Large intestine (tissue), 3 donors: Measurements from ENCODE around the gene PNPLA1. TPM values are rescaled to one million over a fixed set of nuclear protein-coding genes. Genes with fewer than 3 reads are reported as not detected.
A peak's percentile ranks its signal among the peaks of the same experiment; 100 is the strongest.

Experiments used
- DNase-seq, 2 donors: peaks; one replicate each; pipeline versions ENCODE4 v3.0.0 to v3.0.0-alpha.2; 2013
- H3K27ac ChIP-seq: one replicate; pipeline ENCODE4 v1.5.1; 2013; ENCODE audit warnings: low read length
- H3K27me3 ChIP-seq: 2 replicates; pipeline ENCODE4 v1.6.1; 2013; ENCODE audit warnings: low read length; ENCODE audit not compliant: control insufficient read depth, insufficient read depth
- H3K36me3 ChIP-seq: 2 replicates; pipeline ENCODE4 v1.6.1; 2013; ENCODE audit warnings: low read length; ENCODE audit not compliant: control insufficient read depth, insufficient read depth
- H3K4me1 ChIP-seq: one replicate; pipeline ENCODE4 v1.6.1; 2013; ENCODE audit warnings: low read length; ENCODE audit not compliant: control insufficient read depth, insufficient read depth
- H3K4me3 ChIP-seq: one replicate; pipeline ENCODE4 v1.5.1; 2013; ENCODE audit warnings: low read length
- H3K9me3 ChIP-seq: one replicate; pipeline ENCODE4 v1.6.1; 2013; ENCODE audit warnings: mild to moderate bottlenecking, low read depth, low read length, moderate library complexity; ENCODE audit not compliant: control insufficient read depth
- WGBS: methylation state at CpG from one replicate; pipeline ENCODE4 v1.1.5; 2013; ENCODE audit warnings: low lambda C conversion rate; ENCODE audit not compliant: insufficient coverage; 5-methylcytosine and 5-hydroxymethylcytosine counted together
- polyA plus RNA-seq: library from polyadenylated mRNA; unstranded; fragments of 120-200 nt; gene quantifications from one replicate; pipeline ENCODE4 v1.2.1, GENCODE V29; 2013

Gene PNPLA1
- polyA plus RNA-seq, 1 donor = 3.3 TPM

DNA sequence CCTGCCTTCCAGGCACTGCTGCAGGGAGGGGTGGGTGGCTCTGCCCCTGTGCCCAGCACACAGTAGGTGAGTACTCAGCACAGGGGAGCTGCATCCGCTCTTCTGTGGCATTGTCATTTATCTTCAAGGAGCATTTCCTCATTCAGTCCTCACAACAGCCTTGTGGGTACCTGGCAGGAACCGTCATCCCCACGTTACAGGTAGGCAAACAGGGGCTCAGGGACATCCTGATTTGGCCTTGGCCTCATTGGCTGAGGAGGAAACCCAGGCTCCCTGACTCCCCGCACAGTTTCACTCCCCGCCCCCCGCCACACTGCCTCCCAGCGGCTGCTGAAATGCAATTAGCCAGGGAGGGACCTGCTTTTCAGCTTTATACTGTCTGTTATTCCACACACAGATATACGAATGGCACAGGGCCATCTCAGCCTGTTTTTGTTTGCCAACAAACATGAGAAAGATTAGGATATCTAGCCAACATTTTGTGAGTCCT is 24.2 kb upstream of the PNPLA1 start:
- Histone ChIP-seq H3K36me3 (no peaks in the 10 kb centered on the region), H3K4me1 (peaks cover 45% of the 10 kb centered on the region), H3K27me3 (no peaks in the 10 kb centered on the region), H3K4me3 (no peak overlapping the region), H3K27ac (peak overlapping the region; percentile 79), H3K9me3 (no peaks in the 10 kb centered on the region)
- WGBS = no CpG with 5 or more reads among the region's 8 CpGs
- DNase-seq = peak in 1 of 2 donors; percentile 66

DNA sequence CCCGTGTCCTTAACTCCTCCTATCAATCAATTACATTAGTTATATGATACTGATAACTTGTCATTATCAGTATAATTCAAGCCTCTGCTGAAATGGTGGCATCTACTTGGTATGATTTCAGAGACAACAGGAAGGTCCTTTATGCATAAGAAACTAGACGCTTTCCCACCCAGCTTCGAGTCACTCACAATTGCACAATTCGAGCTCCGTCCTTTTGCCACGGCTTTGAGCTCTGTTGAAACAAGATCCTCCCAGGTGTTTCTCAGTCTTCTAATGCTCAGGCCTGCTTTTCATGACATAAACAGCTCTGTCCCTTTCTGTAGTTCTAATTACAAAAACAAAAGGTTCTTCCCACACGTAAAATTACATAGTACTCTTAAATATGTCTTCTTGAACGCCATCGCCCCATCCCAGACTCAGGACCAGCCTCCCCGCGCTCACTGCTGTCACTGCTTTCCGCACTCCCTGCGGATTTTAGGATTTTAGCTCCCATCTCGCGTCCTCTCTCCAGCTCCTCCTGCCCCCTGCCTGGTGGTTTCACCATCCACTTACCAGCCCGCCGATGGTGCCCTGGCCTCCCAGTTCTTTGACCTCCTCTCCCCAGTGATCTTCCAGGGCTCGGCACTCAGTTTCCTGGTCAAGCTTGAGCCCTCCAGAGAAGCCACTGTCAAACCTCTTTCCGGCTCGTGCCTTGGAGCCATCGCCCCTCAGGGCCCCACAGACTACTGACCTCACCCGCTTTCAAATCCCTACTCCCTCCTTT is 23.2 kb upstream of the PNPLA1 start:
- WGBS = 79% methylated on average over 8 of the region's 22 CpGs
- H3K27me3 ChIP-seq = no peaks in the 10 kb centered on the region
- no peaks in the 10 kb centered on the region for H3K9me3 ChIP-seq
- H3K27ac ChIP-seq = peak overlapping the region; percentile 15
- no peaks in the 10 kb centered on the region for H3K36me3 ChIP-seq
- H3K4me3 ChIP-seq = no peak overlapping the region
- peak in 1 of 2 donors; percentile 47 for DNase-seq
- peaks cover 45% of the 10 kb centered on the region for H3K4me1 ChIP-seq

DNA sequence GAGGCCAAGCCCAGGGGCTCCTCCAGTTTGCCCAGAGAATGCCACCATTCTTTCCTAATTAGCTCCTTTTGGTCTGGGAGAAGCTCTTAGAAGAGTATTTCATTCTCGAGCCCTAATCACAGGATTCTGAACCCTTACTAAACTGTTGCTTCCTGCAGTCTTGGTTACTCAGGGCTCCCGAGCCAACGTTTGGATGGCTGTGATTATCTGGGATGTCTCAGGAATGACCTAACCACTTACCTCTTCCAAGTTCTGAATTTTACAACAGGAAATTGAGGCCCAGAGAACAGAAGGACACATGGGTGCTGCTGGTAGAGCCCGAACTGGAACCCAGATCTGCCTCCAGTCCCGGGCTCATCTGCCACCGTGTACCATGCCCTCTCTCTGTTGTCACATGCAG is 22.2 kb upstream of the PNPLA1 start:
- no peak overlapping the region for H3K27ac ChIP-seq
- WGBS = no CpG with 5 or more reads among the region's 6 CpGs

DNA sequence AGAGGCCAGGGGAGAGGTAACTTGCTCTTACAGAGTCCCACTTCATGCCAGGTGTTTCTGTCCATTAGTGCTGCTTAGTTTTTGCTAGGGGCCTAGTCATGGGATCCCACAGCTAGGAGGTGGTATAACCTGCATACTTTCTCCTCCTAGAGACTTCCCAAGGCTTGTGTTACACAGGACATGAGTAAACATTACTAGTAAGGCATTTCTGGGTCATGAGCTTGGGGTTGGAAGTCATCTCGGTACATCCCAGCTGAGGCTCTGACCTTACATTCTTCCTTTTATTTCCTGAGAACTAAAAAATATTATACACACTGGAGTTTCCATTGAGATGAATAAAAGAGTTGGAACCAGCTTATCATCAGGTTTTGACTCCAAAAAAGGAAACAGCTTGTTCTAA is 20.9 kb upstream of the PNPLA1 start:
- H3K4me3 ChIP-seq = no peak overlapping the region
- H3K9me3 ChIP-seq = no peaks in the 10 kb centered on the region
- peaks cover 39% of the 10 kb centered on the region for H3K4me1 ChIP-seq
- no peaks in the 10 kb centered on the region for H3K36me3 ChIP-seq
- peak; percentile 77 to 81 for DNase-seq
- H3K27me3 ChIP-seq = no peaks in the 10 kb centered on the region
- peak overlapping the region; percentile 61 for H3K27ac ChIP-seq
- WGBS = no CpG with 5 or more reads among the region's 1 CpG

More for the DNA sequence above, 22.2 kb upstream of the PNPLA1 start:
- peak in 1 of 2 donors; percentile 53 for DNase-seq
- Histone ChIP-seq H3K9me3 (no peaks in the 10 kb centered on the region), H3K27me3 (no peaks in the 10 kb centered on the region), H3K4me1 (peaks cover 44% of the 10 kb centered on the region), H3K4me3 (no peak overlapping the region), H3K36me3 (no peaks in the 10 kb centered on the region)

DNA sequence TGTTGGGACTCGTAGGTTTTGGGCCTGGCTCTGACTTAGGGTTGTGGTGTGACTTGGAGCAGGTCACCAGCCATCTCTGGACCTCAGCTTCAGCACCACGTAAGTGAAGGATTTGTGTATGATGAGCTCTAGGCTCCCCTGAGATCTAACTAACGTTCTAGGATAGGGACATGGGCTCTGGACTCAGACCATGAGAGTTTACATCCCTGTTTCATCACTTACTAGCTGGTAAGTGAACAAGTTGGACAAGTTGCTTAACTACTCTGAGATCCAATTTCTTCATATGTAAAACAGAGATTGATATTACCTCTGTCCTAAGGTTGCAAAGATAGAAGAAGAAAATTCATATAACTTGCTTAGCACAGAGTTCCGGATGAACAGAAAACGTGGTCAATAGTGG is 20.3 kb upstream of the PNPLA1 start:
- Histone ChIP-seq H3K27ac (peak overlapping the region; percentile 61), H3K9me3 (no peaks in the 10 kb centered on the region), H3K36me3 (no peaks in the 10 kb centered on the region), H3K4me3 (no peak overlapping the region), H3K27me3 (no peaks in the 10 kb centered on the region), H3K4me1 (peaks cover 38% of the 10 kb centered on the region)
- 100% methylated on average over 2 of the region's 5 CpGs for WGBS
- no peak for DNase-seq

DNA sequence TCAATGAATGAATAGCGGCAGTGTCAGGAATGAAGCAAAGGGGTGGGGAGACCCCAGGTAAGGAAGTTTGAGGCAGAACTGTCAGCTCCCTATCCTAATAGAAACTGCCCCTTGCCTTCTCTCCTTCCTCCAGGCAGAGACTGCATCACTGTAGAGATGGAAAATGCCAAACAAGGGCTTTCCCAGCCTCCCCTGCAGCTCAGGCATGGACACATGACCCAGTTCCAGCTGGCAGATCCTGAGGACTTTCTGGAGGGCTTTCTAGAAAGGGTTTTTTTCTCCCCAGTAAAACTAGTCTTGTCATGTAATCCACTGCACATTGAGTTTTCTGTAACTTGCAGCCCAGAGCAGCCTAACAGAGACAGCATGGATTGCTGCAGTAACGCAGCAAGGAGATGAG is 17.9 kb upstream of the PNPLA1 start:
- Histone ChIP-seq H3K36me3 (no peaks in the 10 kb centered on the region), H3K4me3 (no peak overlapping the region), H3K27ac (no peak overlapping the region), H3K27me3 (no peaks in the 10 kb centered on the region), H3K4me1 (peaks cover 19% of the 10 kb centered on the region), H3K9me3 (no peaks in the 10 kb centered on the region)
- no peak for DNase-seq
- WGBS = no CpG with 5 or more reads among the region's 2 CpGs

DNA sequence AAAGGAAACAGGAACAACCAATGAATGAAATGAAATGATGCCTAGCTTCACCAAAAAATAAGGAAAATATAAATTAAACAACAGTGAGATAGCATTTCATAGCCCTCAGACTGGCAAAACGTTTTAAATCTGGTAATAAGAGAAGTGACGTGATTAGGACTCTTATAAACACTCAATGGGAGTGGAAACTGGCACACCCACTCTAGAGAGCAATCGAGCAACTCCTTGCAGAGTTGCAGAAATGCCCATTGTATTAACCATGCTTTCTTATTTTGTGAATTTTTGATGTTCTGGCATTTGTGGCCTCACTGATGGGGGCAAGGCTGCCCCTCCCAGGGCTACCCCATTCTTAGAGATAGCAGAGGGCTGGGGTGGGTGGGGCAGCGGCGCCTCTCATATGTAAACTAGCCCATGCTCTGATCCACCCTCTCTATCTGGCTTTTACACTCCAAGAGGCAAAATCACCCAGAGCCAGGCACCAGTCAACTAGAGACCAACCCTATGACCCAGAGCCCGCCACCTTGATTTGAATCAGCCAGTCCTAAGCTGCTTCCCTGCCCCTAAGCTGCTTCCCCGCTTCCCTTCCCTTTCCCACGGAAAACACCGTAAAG is 6.4 kb upstream of the PNPLA1 start:
- no peak for DNase-seq
- Histone ChIP-seq H3K27me3 (no peaks in the 10 kb centered on the region), H3K9me3 (peaks cover 3% of the 10 kb centered on the region), H3K36me3 (no peaks in the 10 kb centered on the region), H3K27ac (no peak overlapping the region), H3K4me1 (peaks cover under 1% of the 10 kb centered on the region), H3K4me3 (no peak overlapping the region)
- WGBS = no CpG with 5 or more reads among the region's 9 CpGs

DNA sequence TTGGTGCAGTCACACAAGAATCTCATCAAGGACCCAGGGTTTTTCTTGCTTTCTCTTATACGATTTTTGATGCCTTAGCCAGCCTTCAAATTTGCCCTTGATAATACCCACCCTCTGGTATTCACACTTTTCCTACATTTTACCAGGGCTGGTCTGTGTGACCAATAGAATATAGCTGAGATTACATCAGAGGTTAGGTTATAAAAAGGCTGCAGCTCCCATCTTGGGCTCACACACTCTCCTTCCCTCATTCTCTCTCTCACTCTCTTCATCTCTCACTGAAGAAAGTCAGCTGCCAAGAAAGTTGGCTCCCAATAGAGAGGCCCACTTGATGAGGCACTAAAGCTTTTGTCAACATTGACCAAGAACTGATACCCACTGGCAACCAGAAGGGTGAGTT is 4.1 kb upstream of the PNPLA1 start:
- Histone ChIP-seq H3K9me3 (peaks cover 3% of the 10 kb centered on the region), H3K27ac (no peak overlapping the region), H3K4me3 (no peak overlapping the region), H3K27me3 (no peaks in the 10 kb centered on the region), H3K36me3 (no peaks in the 10 kb centered on the region), H3K4me1 (peaks cover 22% of the 10 kb centered on the region)
- DNase-seq = no peak
- no CpG with 5 or more reads among the region's 1 CpG for WGBS

DNA sequence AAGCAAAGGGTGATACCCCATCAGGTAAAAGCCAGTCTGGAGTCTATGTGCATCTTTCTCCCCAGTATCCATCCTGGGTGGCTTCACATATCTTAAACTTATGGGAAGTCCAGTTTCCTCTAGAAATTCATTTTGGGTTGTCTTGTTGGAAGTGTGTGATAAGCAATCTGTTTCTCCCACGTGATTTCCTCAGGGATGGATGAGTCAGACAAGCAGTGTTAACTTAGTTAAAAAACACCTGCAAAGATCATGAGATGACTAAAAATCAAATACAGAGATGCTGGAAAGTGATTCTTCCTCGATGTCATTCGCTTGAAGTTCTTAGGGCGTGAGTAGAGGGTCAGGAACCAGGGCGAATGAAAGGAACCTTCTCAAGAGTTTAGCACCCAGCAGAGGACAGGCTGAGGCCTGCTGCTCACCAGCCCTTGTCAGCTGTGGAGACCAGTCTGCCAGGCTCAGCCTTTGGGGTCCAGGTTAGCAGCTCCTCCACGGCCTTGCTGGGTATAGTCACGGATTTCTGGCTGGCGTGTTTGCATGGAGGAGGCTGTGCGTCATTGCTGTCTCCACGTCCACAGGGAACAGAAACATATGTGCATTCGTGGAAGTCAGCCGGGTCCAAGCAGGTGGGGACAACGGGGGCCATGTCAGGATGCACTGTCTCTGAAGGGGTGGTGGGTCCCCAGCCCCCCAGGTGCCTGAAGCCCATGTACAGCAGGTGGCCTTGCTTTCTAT is 2.8 kb upstream of the PNPLA1 start:
- Histone ChIP-seq H3K4me3 (no peak overlapping the region), H3K27ac (no peak overlapping the region), H3K4me1 (peaks cover 32% of the 10 kb centered on the region), H3K9me3 (peaks cover 3% of the 10 kb centered on the region), H3K36me3 (no peaks in the 10 kb centered on the region), H3K27me3 (no peaks in the 10 kb centered on the region)
- DNase-seq = no peak
- WGBS = no CpG with 5 or more reads among the region's 13 CpGs

DNA sequence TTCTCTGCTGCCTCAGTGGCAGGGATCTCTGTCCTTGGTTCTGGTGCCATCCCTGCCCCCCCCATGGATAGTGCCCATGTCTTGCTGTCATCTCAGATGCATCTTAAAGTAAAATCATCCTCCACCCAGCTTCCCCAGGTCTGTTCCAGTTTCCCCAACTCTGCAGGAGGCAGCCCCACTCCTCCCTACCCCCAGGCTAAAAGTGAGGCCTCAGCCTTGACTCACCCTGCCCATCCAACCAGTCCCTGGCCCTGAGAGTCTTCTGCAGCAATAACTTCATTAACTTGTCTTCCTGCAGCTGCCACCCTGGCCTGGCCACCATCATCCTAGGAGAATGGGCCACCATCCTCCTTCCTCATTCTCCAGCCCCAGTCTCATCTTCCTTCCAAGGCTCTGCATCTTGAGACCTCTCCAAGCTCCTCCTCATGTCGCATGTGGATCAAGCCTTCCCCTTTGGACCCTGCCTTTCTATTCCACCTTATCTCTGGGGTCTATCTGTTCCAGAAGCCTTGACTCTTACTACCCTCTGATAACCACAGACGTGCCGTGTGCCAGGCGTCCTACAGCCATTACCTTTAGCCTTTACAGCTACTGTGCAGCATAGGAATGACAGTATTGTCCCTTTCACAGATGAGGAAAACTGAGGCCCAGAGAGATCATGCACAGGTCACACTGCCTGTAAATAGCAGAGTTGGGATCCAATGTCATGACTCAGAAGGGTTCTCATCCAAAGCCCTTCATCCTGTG is 2.0 kb upstream of the PNPLA1 start:
- no peak for DNase-seq
- H3K4me3 ChIP-seq = no peak overlapping the region
- no peaks in the 10 kb centered on the region for H3K36me3 ChIP-seq
- H3K9me3 ChIP-seq = peaks cover 3% of the 10 kb centered on the region
- H3K27ac ChIP-seq = peak overlapping the region; percentile 19
- peaks cover 36% of the 10 kb centered on the region for H3K4me1 ChIP-seq
- WGBS = 29% methylated on average over 1 of the region's 4 CpGs
- H3K27me3 ChIP-seq = no peaks in the 10 kb centered on the region
